ENCODE data around the gene HOXD9. TPM values are rescaled to one million over a fixed set of nuclear protein-coding genes. Genes with fewer than 3 reads are reported as not detected.

HOXD9 gene
- not detected in 2 replicates for total RNA-seq (ENCODE audit: low replicate concordance)

GRCh38 chr2:176122683-176123410 is at the start of gene HOXD9:
Gene HOXD9 (plus strand): TSS chr2:176122719. CDS start chr2:176122769, 50 bp downstream.

GRCh38 chr2:176083796-176084261 is 38.7 kb upstream of the HOXD9 start, which contains the start of gene EVX2:
Gene EVX2 (minus strand): TSS chr2:176083962. CDS start chr2:176083776, 186 bp downstream.

GRCh38 chr2:176092270-176093144 is 30.0 kb upstream of the HOXD9 start, which contains the start of gene HOXD13:
Gene HOXD13 (plus strand): TSS chr2:176092721. CDS start chr2:176092891, 170 bp downstream.

GRCh38 chr2:176099728-176100546 is 22.6 kb upstream of the HOXD9 start, which contains the start of gene HOXD12:
Gene HOXD12 (plus strand): TSS chr2:176099795. CDS start chr2:176099802, 7 bp downstream.

GRCh38 chr2:176106581-176107539 is 15.7 kb upstream of the HOXD9 start, which contains the start of gene HOXD11:
Gene HOXD11 (plus strand): TSS chr2:176107280. CDS start chr2:176107356, 76 bp downstream.

GRCh38 chr2:176115883-176116813 is 6.4 kb upstream of the HOXD9 start, which contains the start of gene HOXD10:
Gene HOXD10 (plus strand): TSS chr2:176116778. CDS start chr2:176116834, 56 bp downstream.

GRCh38 chr2:176128982-176129796 is 6.7 kb downstream of the HOXD9 start, which contains the start of gene HOXD8:
Gene HOXD8 (plus strand): TSS chr2:176129705. CDS start chr2:176130367, 662 bp downstream.

GRCh38 chr2:176151442-176152287 is 29.1 kb downstream of the HOXD9 start, which contains the start of gene HOXD4:
Gene HOXD4 (plus strand): TSS chr2:176151550. CDS start chr2:176151634, 84 bp downstream.

GRCh38 chr2:176156807-176157498 is 34.4 kb downstream of the HOXD9 start, which contains the start of gene HOXD3:
Gene HOXD3 (plus strand): TSS chr2:176157307. CDS start chr2:176169115, 11,808 bp downstream.

Other genes starting within 250 kb of the HOXD9 start
- 26.7 and 27.8 TPM in 2 replicates for gene LNPK, start 120.5 kb upstream of the HOXD9 start, total RNA-seq (ENCODE audit: low replicate concordance)
- not detected in 2 replicates for gene EVX2, start 38.8 kb upstream of the HOXD9 start, total RNA-seq (ENCODE audit: low replicate concordance)
- gene HOXD13, start 30.0 kb upstream of the HOXD9 start, total RNA-seq (ENCODE audit: low replicate concordance), result not detected in 2 replicates
- not detected in 2 replicates for gene HOXD12, start 22.9 kb upstream of the HOXD9 start, total RNA-seq (ENCODE audit: low replicate concordance)
- not detected in 2 replicates for gene HOXD11, start 15.4 kb upstream of the HOXD9 start, total RNA-seq (ENCODE audit: low replicate concordance)
- gene HOXD10, start 5.9 kb upstream of the HOXD9 start, total RNA-seq (ENCODE audit: low replicate concordance), result not detected in 2 replicates
- gene HOXD8, start 7.0 kb downstream of the HOXD9 start, total RNA-seq (ENCODE audit: low replicate concordance), result 0.23 and 1.9 TPM in 2 replicates
- gene HOXD4, start 28.8 kb downstream of the HOXD9 start, total RNA-seq (ENCODE audit: low replicate concordance), result 0.08 TPM in 1 of 2 replicates, not detected in the other
- gene HOXD3, start 34.6 kb downstream of the HOXD9 start, total RNA-seq (ENCODE audit: low replicate concordance), result 0.23 TPM in 1 of 2 replicates, not detected in the other
- gene HOXD1, start 65.9 kb downstream of the HOXD9 start, total RNA-seq (ENCODE audit: low replicate concordance), result not detected in 2 replicates
- 15.2 and 23.5 TPM in 2 replicates for gene MTX2, start 146.7 kb downstream of the HOXD9 start, total RNA-seq (ENCODE audit: low replicate concordance)

All from smooth muscle cell of the coronary artery (primary cell).